Anterior cingulate cortex (tissue), 58 donors: ENCODE measurements around the gene GCDH.
"Not testable (repeated sequence)": the region's sequence is repeated elsewhere in the genome, so short reads cannot be mapped to it uniquely, and the experiment has no call there.

Experiments used
- DNase-seq, 58 donors: peaks; one replicate each; lab custom pipeline; 2025; lab: John Stamatoyannopoulos, UW

Gene GCDH

GRCh38 chr19:12890787-12891552 is at the start of gene GCDH:
GCDH (plus strand) TSS chr19:12891160; CDS start chr19:12891305, 145 bp downstream.
- DNase-seq: peak; percentile 75 to 99 (median 98)

- no peak for DNase-seq
These were observed 48.4 kb upstream of the GCDH start for GRCh38 chr19:12842511-12842910.

- DNase-seq: no peak
These were observed 47.6 kb upstream of the GCDH start for GRCh38 chr19:12843328-12843727.

GRCh38 chr19:12843999-12844732 is 46.8 kb upstream of the GCDH start:
- DNase-seq: no peak

GRCh38 chr19:12846613-12847012 is 44.3 kb upstream of the GCDH start:
- not testable (repeated sequence) for DNase-seq

GRCh38 chr19:12847159-12848139 is 43.5 kb upstream of the GCDH start:
- peak in 55 of 58 donors; percentile 6 to 88 (median 64) for DNase-seq

- no peak for DNase-seq
These were observed 34.3 kb upstream of the GCDH start for GRCh38 chr19:12856653-12857052.

GRCh38 chr19:12858041-12858928 is 32.7 kb upstream of the GCDH start:
- no peak for DNase-seq

- DNase-seq: no peak
These were observed 31.4 kb upstream of the GCDH start for GRCh38 chr19:12859546-12859945.

GRCh38 chr19:12864143-12864542 is 26.8 kb upstream of the GCDH start:
- no peak for DNase-seq

GRCh38 chr19:12864721-12865715 is 25.9 kb upstream of the GCDH start:
- no peak for DNase-seq

GRCh38 chr19:12865746-12866415 is 25.1 kb upstream of the GCDH start:
- DNase-seq: no peak

GRCh38 chr19:12866416-12867119 is 24.4 kb upstream of the GCDH start:
- no peak for DNase-seq

GRCh38 chr19:12867120-12868099 is 23.6 kb upstream of the GCDH start:
- DNase-seq: peak in 4 of 58 donors; percentile 4 to 16 (median 14)

- no peak for DNase-seq
These were observed 22.3 kb upstream of the GCDH start for GRCh38 chr19:12868540-12869112.
